Ovary (tissue), 9 donors: ENCODE measurements around the gene ITPK1. TPM values are rescaled to one million over a fixed set of nuclear protein-coding genes. Genes with fewer than 3 reads are reported as not detected.

Source experiments
- DNase-seq, 5 donors: peaks; one replicate each; pipeline ENCODE4 v3.0.0-alpha.2; 2019 to 2020
- H3K27ac ChIP-seq, 2 donors: fragments of 200-600 bp; one replicate each; pipeline versions ENCODE4 v1.5.1 to v1.8.0; 2019 to 2022
- H3K27me3 ChIP-seq: fragments of 200-600 bp; one replicate; pipeline ENCODE4 v1.8.0; 2022
- H3K36me3 ChIP-seq: fragments of 200-600 bp; sonication (generic); one replicate; pipeline ENCODE4 v1.5.1; 2019
- H3K4me1 ChIP-seq: one replicate; pipeline ENCODE4 v1.8.1; 2013; ENCODE audit warnings: mild to moderate bottlenecking, moderate library complexity; ENCODE audit not compliant: insufficient read depth
- H3K4me3 ChIP-seq: fragments of 200-600 bp; sonication (generic); one replicate; pipeline ENCODE4 v1.5.1; 2017
- H3K9me3 ChIP-seq, 2 donors: fragments of 200-600 bp in 1 of 2; sonication (generic) in 1 of 2; one replicate each; pipeline versions ENCODE4 v1.5.1 to v1.8.1; 2013 to 2019; ENCODE audit warnings: mild to moderate bottlenecking in 1 of 2, moderate library complexity in 1 of 2
- EP300 ChIP-seq: sonication (generic); formaldehyde crosslinking; IDR thresholded peaks from one replicate; pipeline ENCODE4 v1.6.1; 2017; ENCODE audit warnings: antibody characterized with exemption
- POLR2A ChIP-seq: fragments of 450-650 bp; IDR thresholded peaks from one replicate; pipeline ENCODE4 v1.6.1; 2017; ENCODE audit warnings: antibody characterized with exemption, mild to moderate bottlenecking, moderate library complexity
- WGBS, 3 donors: extraction: QIAGEN DNeasy Blood & Tissue Kit in 1 of 3; methylation state at CpG; one replicate each; pipeline versions ENCODE4 v1.1.5 to v1.1.7; 2013 to 2017; 5-methylcytosine and 5-hydroxymethylcytosine counted together
- intact Hi-C, 4 donors: fragments of 100-400 bp; cut with DNase I; formaldehyde crosslinking; loops; one replicate each; pipeline versions ENCODE4 v1.11.0 to v1.15.1; 2022 to 2023
- polyA plus RNA-seq, 2 donors: library from polyadenylated mRNA; stranded (reverse); fragments of 200-250 nt in 1 of 2; fragments of 350-450 nt in 1 of 2; fragmentation: Illumina TruSeq in 1 of 2; extraction: RNeasy Lipid Tissue Mini Kit (QIAGEN cat#74804) in 1 of 2; gene quantifications; one replicate each; pipeline ENCODE4 v1.2.3, GENCODE V29; 2013 to 2014
- total RNA-seq, 7 donors: library from RNA; depleted of rRNA in 2 of 7; stranded (reverse); fragments of >200 nt in 2 of 7; fragmentation: NEBNext Ultra II Directional in 3 of 7; extraction: Animal tissue kit (Norgen Biotek cat#: 25700) in 3 of 7; gene quantifications; one replicate each; pipeline versions ENCODE4 v1.1.0 to v1.2.4, GENCODE V29; 2016 to 2023
- TF ChIP-seq, protein P1 (sequence below), 3 donors: fragments of 450-650 bp in 2 of 3; fragments of 200-600 bp in 1 of 3; IDR thresholded peaks; one replicate each; pipeline versions ENCODE4 v1.5.1 to v1.8.0; 2016 to 2022; ENCODE audit warnings: antibody characterized with exemption in 3 of 3, mild to moderate bottlenecking in 1 of 3
- donor health status: DM: no; HTN: no; CAD: no; lungs with moderate emphysema.
- donor health status: DM: no; HTN: no; CAD: no.
- donor health status: Bipolar disorder and iron deficiency.
- donor health status: DM: yes; HTN: yes; CAD: no.
- donor health status: DM: no; HTN: no; CAD: no.
- donor health status: DM: yes; HTN: yes; CAD: no.

Gene ITPK1
- total and polyA plus RNA-seq, 9 donors = 23.6 to 57.8 (median 49.3) TPM

DNA sequence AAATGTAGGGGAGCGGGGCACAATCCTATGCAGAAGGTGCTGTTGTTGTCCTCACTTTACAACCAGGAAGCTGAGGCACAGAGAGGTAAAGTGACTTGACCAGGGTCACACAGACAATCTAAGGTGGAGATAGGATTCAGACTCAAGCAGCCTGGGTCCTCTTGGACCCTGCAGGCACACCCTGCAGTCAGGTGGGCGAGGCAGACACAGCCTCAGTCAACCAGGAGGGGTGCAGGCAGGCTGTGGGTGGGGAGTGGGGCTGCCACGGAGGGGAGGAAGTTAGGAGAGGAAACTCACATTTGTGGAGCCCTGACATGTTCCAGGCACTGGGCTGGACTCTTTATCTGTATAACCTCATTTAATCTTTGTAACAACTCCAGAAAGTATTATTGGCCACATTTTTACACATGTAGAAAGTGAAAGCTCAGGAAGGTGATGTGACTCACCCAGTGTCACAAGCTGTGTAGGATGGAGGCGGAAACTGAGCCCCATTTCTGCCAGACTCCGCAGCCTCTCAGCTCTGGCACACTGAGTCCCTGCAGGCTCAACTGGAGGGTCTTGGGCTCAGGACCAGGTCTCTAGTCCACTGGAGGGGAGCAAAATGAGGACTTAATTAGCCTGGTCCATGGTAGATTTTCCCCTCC is 217.7 kb downstream of the ITPK1 start:
- Histone ChIP-seq H3K36me3 (no peaks in the 10 kb centered on the region), H3K27me3 (no peaks in the 10 kb centered on the region), H3K4me1 (no peaks in the 10 kb centered on the region), H3K27ac (no peak overlapping the region), H3K4me3 (no peak overlapping the region), H3K9me3 (no peaks in the 10 kb centered on the region)
- 67 to 82% (median 68%) methylated on average over 5 of the region's 5 CpGs for WGBS, 3 donors
- TF ChIP-seq POLR2A (no peak), EP300 (no peak)
- TF ChIP-seq, protein P1, sequence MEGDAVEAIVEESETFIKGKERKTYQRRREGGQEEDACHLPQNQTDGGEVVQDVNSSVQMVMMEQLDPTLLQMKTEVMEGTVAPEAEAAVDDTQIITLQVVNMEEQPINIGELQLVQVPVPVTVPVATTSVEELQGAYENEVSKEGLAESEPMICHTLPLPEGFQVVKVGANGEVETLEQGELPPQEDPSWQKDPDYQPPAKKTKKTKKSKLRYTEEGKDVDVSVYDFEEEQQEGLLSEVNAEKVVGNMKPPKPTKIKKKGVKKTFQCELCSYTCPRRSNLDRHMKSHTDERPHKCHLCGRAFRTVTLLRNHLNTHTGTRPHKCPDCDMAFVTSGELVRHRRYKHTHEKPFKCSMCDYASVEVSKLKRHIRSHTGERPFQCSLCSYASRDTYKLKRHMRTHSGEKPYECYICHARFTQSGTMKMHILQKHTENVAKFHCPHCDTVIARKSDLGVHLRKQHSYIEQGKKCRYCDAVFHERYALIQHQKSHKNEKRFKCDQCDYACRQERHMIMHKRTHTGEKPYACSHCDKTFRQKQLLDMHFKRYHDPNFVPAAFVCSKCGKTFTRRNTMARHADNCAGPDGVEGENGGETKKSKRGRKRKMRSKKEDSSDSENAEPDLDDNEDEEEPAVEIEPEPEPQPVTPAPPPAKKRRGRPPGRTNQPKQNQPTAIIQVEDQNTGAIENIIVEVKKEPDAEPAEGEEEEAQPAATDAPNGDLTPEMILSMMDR (IDR thresholded peaks at IDR 0.05) = no peak
- intact Hi-C loops = no loop called here
- DNase-seq = no peak

DNA sequence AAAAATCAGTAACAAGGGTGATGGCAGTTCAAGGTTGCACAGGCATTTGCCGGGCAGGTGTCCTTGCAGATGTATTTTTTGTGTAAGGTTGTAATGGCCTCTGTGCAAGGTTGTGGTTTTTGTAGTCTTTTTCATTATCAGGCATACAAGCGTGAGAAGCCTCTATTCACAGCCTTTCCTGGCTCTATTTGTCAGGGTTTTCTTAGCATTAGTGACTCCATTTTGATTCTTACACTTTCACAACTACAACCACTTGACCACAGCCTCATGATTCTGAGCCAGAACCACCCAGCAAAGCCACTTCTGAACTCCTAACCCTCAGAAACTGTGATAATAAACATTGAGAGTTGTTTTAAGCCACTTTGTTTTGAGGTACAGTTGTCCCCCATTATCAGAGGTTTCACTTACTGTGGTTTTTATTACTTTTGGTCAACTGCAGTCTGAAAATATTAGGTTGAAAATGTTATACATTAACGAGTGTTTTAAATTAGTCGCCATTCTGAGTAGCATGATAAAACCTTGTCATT is 220.3 kb downstream of the ITPK1 start:
- no peak for DNase-seq
- H3K9me3 ChIP-seq = no peaks in the 10 kb centered on the region
- intact Hi-C loops = no loop called here
- WGBS, 3 donors = 34 to 62% (median 47%) methylated on average over 4 of the region's 4 CpGs
- TF ChIP-seq, protein P1 (IDR thresholded peaks at IDR 0.05) = no peak
- no peak for TF ChIP-seq EP300
- TF ChIP-seq POLR2A = no peak
- no peak overlapping the region for H3K27ac ChIP-seq
- H3K27me3 ChIP-seq = no peaks in the 10 kb centered on the region
- H3K4me3 ChIP-seq = no peak overlapping the region
- no peaks in the 10 kb centered on the region for H3K4me1 ChIP-seq
- H3K36me3 ChIP-seq = no peaks in the 10 kb centered on the region

DNA sequence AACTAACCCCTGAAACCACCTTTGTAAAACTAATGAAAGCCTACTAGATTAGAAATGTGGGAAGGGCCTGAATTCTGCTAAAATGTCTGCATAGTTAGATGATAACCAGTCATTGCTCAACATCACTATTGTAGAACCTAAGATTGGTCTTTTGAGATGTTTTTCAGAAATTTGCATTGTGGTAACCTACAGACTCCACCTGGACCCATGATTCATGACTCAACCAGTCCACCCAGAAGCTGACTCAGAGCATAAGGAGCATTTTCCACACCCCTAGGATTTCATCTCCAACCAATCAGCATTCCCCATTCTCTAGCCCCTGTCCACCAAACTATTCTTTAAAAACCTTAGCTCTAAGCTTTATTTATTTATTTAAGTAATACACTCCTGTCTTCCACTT is 223.1 kb downstream of the ITPK1 start:
- H3K27me3 ChIP-seq = no peaks in the 10 kb centered on the region
- intact Hi-C loops = no loop called here

DNA sequence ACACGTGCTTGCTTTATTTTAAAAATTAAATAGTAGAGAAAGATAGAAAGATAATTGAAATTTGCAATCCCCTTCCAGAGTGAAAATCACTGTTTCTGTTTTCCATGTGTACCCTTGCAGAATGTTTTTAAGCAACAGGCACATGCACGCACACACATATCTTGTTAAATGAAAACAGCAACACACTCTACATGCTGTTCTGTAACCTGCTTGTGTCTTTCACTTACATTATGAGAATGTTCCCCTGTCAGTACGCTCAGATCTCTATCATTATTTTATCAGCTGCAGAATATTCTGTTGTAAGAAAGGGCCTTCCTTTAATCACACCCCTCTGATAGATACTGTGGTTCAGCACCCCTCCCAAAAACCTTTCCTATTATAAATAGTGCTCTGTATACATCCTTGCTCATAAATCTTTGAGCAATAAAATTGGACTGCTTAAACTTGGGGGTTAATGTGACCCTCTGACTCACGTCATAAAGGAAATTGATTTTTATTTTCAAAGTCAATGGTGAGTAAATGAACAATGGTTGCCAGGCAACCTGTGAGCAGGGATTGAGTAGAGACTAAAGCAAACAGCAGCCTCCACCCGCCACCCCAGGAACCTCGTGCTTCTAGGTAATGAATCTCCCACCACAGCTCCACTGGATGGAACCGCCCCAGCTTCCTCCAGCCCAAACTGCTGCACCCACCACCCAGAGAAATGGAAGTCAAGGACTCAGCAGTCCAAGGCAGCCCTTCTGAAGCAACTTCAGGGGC is 224.7 kb downstream of the ITPK1 start:
- H3K27ac ChIP-seq = no peak overlapping the region
- DNase-seq = no peak
- WGBS, 3 donors = 42 to 58% (median 48%) methylated on average over 7 of the region's 7 CpGs
- TF ChIP-seq, protein P1 (IDR thresholded peaks at IDR 0.05) = no peak
- TF ChIP-seq POLR2A = no peak
- TF ChIP-seq EP300 = no peak
- no peaks in the 10 kb centered on the region for H3K4me1 ChIP-seq
- H3K36me3 ChIP-seq = no peaks in the 10 kb centered on the region
- intact Hi-C loops = no loop called here
- H3K9me3 ChIP-seq = no peaks in the 10 kb centered on the region
- H3K4me3 ChIP-seq = no peak overlapping the region
- no peaks in the 10 kb centered on the region for H3K27me3 ChIP-seq

More for the DNA sequence above, 223.1 kb downstream of the ITPK1 start:
- DNase-seq = no peak
- H3K27ac ChIP-seq = no peak overlapping the region
- H3K4me3 ChIP-seq = no peak overlapping the region
- no peaks in the 10 kb centered on the region for H3K9me3 ChIP-seq
- no peaks in the 10 kb centered on the region for H3K36me3 ChIP-seq
- TF ChIP-seq EP300 = no peak
- TF ChIP-seq POLR2A = no peak
- TF ChIP-seq, protein P1 (IDR thresholded peaks at IDR 0.05) = no peak
- H3K4me1 ChIP-seq = no peaks in the 10 kb centered on the region
